Gastroesophageal sphincter (tissue), 4 donors: ENCODE data around the gene DDX10. TPM values are rescaled to one million over a fixed set of nuclear protein-coding genes. Genes with fewer than 3 reads are reported as not detected.

Experiments used
- ATAC-seq: fragments of 150-250 bp; one replicate; pipeline ENCODE4 v1.9.1; 2016; ENCODE audit warnings: mild to moderate bottlenecking, moderate library complexity
- H3K27ac ChIP-seq, 4 donors: fragments of 200-600 bp; sonication (generic) in 3 of 4; 1 replicate in 3 of 4; 2 replicates in 1 of 4; pipeline ENCODE4 v1.5.1; 2016 to 2019
- H3K27me3 ChIP-seq: fragments of 200-600 bp; sonication (generic); one replicate; pipeline ENCODE4 v1.5.1; 2019
- H3K36me3 ChIP-seq, 2 donors: fragments of 200-600 bp; sonication (generic); one replicate each; pipeline ENCODE4 v1.5.1; 2019; ENCODE audit warnings: control low read depth in 1 of 2
- H3K4me1 ChIP-seq, 3 donors: fragments of 200-600 bp; sonication (generic); 1 replicate in 2 of 3; 2 replicates in 1 of 3; pipeline ENCODE4 v1.5.1; 2016 to 2019; ENCODE audit warnings: control low read depth in 2 of 3
- H3K4me3 ChIP-seq, 2 donors: fragments of 200-600 bp; sonication (generic); one replicate each; pipeline ENCODE4 v1.5.1; 2019; ENCODE audit warnings: mild to moderate bottlenecking in 1 of 2, moderate library complexity in 1 of 2
- H3K9me3 ChIP-seq, 3 donors: fragments of 200-600 bp; sonication (generic); one replicate each; pipeline ENCODE4 v1.5.1; 2017 to 2019; ENCODE audit warnings: control low read depth in 2 of 3
- EP300 ChIP-seq: sonication (generic); formaldehyde crosslinking; IDR thresholded peaks from one replicate; pipeline ENCODE4 v1.6.1; 2017; ENCODE audit warnings: antibody characterized with exemption, mild to moderate bottlenecking
- POLR2A ChIP-seq, 2 donors: fragments of 450-650 bp; IDR thresholded peaks; one replicate each; pipeline ENCODE4 v1.6.1; 2017; ENCODE audit warnings: antibody characterized with exemption in 2 of 2, mild to moderate bottlenecking in 2 of 2, moderate library complexity in 1 of 2
- POLR2AphosphoS5 ChIP-seq: sonication (generic); formaldehyde crosslinking; IDR thresholded peaks from one replicate; pipeline ENCODE4 v1.6.1; 2017; ENCODE audit warnings: antibody characterized with exemption
- WGBS, 2 donors: methylation state at CpG; one replicate each; pipeline ENCODE4 v1.1.5; 2018; ENCODE audit warnings: low coverage in 1 of 2; 5-methylcytosine and 5-hydroxymethylcytosine counted together
- total RNA-seq, 4 donors: library from RNA; depleted of rRNA; stranded (reverse); fragments of >200 nt; gene quantifications; one replicate each; pipeline ENCODE4 v1.1.0, GENCODE V29; 2016
- TF ChIP-seq, protein P1 (sequence below), 4 experiments: fragments of 200-600 bp in 2 of 4; fragments of 450-650 bp in 2 of 4; sonication (generic) in 1 of 4; IDR thresholded peaks; one replicate each; pipeline ENCODE4 v1.5.1; 2017 to 2019; ENCODE audit warnings: antibody characterized with exemption in 4 of 4, mild to moderate bottlenecking in 2 of 4, moderate library complexity in 2 of 4

The DDX10 gene
- total RNA-seq, 4 donors from 2014 or later: 16.3 to 44.8 (median 22.5) TPM

GRCh38 chr11:108628812-108629211 is 36.1 kb upstream of the DDX10 start:
- WGBS, 2 donors: 60% methylated on average over 1 of the region's 2 CpGs; no CpG with 5 or more reads in 1 of the 2 donors

GRCh38 chr11:108629274-108629673 is 35.6 kb upstream of the DDX10 start:
- Histone ChIP-seq H3K9me3 (no peaks in the 10 kb centered on the region), H3K4me1 (no peaks in the 10 kb centered on the region), H3K36me3 (no peaks in the 10 kb centered on the region), H3K4me3 (no peak overlapping the region), H3K27ac (no peak overlapping the region), H3K27me3 (no peaks in the 10 kb centered on the region)
- TF ChIP-seq EP300 (no peak), POLR2A (IDR thresholded peaks at IDR 0.05) (no peak), POLR2AphosphoS5 (no peak)
- TF ChIP-seq, protein P1, sequence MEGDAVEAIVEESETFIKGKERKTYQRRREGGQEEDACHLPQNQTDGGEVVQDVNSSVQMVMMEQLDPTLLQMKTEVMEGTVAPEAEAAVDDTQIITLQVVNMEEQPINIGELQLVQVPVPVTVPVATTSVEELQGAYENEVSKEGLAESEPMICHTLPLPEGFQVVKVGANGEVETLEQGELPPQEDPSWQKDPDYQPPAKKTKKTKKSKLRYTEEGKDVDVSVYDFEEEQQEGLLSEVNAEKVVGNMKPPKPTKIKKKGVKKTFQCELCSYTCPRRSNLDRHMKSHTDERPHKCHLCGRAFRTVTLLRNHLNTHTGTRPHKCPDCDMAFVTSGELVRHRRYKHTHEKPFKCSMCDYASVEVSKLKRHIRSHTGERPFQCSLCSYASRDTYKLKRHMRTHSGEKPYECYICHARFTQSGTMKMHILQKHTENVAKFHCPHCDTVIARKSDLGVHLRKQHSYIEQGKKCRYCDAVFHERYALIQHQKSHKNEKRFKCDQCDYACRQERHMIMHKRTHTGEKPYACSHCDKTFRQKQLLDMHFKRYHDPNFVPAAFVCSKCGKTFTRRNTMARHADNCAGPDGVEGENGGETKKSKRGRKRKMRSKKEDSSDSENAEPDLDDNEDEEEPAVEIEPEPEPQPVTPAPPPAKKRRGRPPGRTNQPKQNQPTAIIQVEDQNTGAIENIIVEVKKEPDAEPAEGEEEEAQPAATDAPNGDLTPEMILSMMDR (IDR thresholded peaks at IDR 0.05): no peak
- WGBS, 2 donors: no CpG with 5 or more reads among the region's 3 CpGs
- ATAC-seq: no peak

More at GRCh38 chr11:108628812-108629211, 36.1 kb upstream of the DDX10 start:
- Histone ChIP-seq H3K36me3 (no peaks in the 10 kb centered on the region), H3K27ac (no peak overlapping the region), H3K27me3 (no peaks in the 10 kb centered on the region), H3K9me3 (no peaks in the 10 kb centered on the region), H3K4me3 (no peak overlapping the region), H3K4me1 (no peaks in the 10 kb centered on the region)
- TF ChIP-seq, protein P1 (IDR thresholded peaks at IDR 0.05): no peak
- TF ChIP-seq POLR2AphosphoS5: no peak
- no peak for TF ChIP-seq EP300
- TF ChIP-seq POLR2A (IDR thresholded peaks at IDR 0.05): no peak
- no peak for ATAC-seq

DNA sequence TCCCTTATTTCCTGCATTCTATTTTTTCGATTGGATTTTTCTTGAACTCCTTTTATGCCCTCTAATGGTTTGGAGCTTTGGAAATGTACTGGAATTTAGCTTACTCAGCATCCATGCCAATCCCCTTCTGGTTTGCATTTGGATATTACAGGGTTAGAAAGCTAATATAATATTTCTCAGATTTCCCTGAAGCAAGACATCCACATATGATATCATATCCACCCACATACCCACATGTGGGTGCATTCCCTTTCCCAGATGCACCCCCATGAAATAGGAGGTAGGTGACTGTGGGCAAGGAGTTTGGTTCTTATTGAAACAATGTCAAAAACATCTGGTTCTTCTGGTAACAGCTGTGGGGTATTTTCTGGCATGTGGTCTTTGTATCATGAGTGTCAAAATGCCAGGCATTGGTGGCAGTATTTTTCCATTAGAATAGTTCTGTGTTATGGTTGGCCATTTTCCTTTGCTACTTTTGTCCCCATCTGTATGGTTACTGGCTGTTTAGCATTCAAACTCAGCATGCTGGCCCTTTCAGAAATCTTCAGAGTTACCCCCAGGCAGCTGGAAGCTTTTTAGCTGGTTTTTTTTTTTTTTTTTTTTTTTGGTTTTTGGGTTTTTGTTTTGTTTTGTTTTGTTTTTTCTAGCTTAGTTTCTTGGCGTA is 32.7 kb upstream of the DDX10 start:
- no peak overlapping the region for H3K4me3 ChIP-seq
- H3K27me3 ChIP-seq: no peaks in the 10 kb centered on the region
- no peak overlapping the region for H3K27ac ChIP-seq
- no peak for ATAC-seq
- H3K36me3 ChIP-seq: no peaks in the 10 kb centered on the region
- TF ChIP-seq POLR2AphosphoS5 (no peak), POLR2A (IDR thresholded peaks at IDR 0.05) (no peak), EP300 (no peak)
- TF ChIP-seq, protein P1 (IDR thresholded peaks at IDR 0.05): no peak
- WGBS, 2 donors: 54 to 77% methylated on average over 2 of the region's 2 CpGs
- H3K4me1 ChIP-seq: no peaks in the 10 kb centered on the region
- no peaks in the 10 kb centered on the region for H3K9me3 ChIP-seq

DNA sequence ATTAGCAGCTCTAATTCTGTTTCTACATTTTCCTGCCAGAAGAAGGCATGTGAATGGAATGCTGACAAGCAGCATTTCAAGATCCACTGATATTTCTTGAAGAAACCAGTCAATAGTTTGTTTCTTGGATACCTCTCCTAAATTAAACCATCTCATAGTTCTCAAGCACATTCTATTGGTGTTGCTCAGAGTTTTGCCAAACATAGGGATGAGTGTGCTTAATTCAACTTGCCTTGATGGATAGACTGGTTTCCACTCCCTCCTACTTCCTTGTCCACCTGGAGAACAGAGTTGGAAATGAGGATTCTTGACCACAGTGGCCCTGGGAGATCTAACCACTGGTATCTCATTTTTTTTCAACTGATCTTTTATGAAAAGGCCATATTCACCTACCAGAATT is 29.8 kb upstream of the DDX10 start:
- Histone ChIP-seq H3K4me1 (no peaks in the 10 kb centered on the region), H3K27me3 (no peaks in the 10 kb centered on the region), H3K4me3 (no peak overlapping the region), H3K36me3 (no peaks in the 10 kb centered on the region), H3K9me3 (no peaks in the 10 kb centered on the region), H3K27ac (no peak overlapping the region)
- TF ChIP-seq POLR2A (IDR thresholded peaks at IDR 0.05) (no peak), EP300 (no peak), POLR2AphosphoS5 (no peak)
- TF ChIP-seq, protein P1 (IDR thresholded peaks at IDR 0.05): no peak
- no peak for ATAC-seq

DNA sequence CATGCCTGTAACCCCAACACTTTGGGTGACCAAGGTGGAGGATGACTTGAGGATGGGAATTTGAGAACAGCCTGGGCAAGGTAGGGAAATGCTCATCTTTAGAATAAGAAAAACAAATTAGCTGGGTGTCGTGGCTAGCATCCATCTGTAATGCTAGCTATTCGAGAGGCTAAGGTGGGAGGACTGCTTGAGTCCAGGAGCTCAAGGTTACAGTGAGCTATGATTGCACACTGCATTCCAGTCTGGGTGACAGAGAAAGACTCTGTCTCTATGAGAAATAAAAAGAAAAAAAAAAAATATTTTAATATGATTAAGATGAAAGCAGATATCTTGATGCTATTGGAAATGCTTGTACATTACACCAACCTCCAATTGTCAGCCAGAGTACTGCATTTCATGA is 28.6 kb upstream of the DDX10 start:
- Histone ChIP-seq H3K4me1 (no peaks in the 10 kb centered on the region), H3K9me3 (no peaks in the 10 kb centered on the region), H3K36me3 (no peaks in the 10 kb centered on the region), H3K4me3 (no peak overlapping the region), H3K27ac (no peak overlapping the region), H3K27me3 (no peaks in the 10 kb centered on the region)
- no peak for ATAC-seq
- TF ChIP-seq POLR2AphosphoS5 (no peak), EP300 (no peak), POLR2A (IDR thresholded peaks at IDR 0.05) (no peak)
- TF ChIP-seq, protein P1 (IDR thresholded peaks at IDR 0.05): no peak
- WGBS, 2 donors: 68% methylated on average over 2 of the region's 2 CpGs; no CpG with 5 or more reads in 1 of the 2 donors
